NK-92 (cell line): ENCODE measurements around the gene USF2.

ENCODE experiments used
- DNase-seq: peaks from one replicate; lab custom pipeline; 2025; ENCODE audit not compliant: unreplicated experiment; lab: John Stamatoyannopoulos, UW

Gene USF2

DNA sequence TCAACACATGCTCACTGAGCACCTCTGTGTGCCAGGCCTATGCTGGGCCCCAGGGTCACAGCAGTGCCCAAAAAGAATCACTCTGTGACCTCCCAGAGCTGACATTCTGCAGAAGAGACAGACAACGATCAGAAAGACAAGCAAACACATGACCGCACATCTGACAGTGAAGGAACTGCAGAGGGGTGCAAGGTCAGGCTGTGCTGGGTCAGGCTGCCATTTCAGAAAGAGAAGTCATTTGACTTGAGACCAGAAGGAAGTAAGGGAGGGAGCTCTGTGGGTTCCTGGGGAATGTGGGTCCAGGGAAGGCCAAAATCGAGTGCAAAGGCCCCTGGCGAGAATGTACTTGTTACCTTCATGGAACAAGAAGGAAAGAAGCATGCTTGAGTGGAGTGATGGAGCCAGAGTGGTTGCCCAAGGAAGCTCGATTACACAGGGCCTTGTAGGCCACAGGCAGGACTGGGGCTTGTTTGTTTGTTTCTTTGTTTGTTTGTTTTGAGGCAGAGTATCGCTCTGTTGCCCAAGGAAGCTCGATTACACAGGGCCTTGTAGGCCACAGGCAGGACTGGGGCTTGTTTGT is 48.8 kb downstream of the USF2 start:
- no peak for DNase-seq

GRCh38 chr19:35318679-35319448 is 50.1 kb downstream of the USF2 start:
- DNase-seq, result no peak

DNA sequence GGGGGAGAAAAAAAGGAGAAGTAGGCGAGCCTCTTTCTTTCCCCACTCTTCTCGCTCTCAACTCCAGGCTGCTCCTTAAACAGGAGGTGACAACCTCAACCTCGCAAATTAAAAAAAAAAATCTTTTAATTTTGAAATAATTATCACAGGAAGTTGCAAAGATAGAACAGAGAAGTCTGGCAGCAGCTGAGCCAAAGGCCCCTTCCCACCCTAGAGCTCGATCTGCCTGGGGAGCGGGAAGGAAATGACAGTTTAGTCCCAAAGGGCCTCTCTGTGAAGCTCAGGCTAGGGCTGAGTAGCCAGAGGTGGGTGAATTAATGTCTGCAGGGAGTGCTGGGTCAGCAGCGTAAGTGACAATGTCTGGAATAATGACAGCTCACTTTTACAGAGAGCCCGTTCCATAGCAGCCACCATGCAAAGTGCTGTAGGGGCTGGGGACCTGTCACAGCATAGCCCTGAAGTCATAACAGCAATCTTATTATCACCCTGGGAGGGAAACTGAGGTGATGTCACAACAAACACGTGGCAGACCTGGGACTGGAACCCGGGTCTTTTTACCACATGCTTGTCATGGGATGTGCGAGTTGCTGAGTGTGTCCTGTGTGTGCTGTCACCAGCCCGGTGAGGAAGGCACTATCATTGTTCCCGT is 51.4 kb downstream of the USF2 start:
- DNase-seq, result no peak

- no peak for DNase-seq
Measured at GRCh38 chr19:35321291-35321690, 52.5 kb downstream of the USF2 start.

DNA sequence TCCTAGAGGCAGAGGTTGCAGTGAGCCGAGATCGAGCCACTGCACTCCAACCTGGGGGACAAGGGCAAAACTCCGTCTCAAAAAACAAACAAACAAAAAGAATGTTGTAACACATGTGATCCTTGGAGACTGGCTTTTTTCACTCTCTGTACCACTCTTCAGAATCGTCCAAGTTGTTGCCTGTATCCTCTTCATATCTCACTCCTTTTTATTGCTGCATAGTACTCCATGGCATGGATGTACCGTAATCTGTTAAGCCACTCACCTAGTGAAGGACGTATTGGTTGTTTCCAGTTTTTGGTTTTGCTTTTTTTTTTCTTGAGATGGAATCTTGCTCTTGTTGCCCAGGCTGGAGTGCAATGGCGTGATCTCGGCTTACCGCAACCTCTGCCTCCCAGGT is 53.3 kb downstream of the USF2 start:
- no peak for DNase-seq

GRCh38 chr19:35327642-35328041 is 58.9 kb downstream of the USF2 start:
- no peak for DNase-seq

- DNase-seq, result no peak
Measured at GRCh38 chr19:35328851-35329285, 60.1 kb downstream of the USF2 start, which contains the start of gene CD22. Gene CD22 (plus strand): TSS chr19:35329187. CDS start chr19:35332041, 2,854 bp downstream.

DNA sequence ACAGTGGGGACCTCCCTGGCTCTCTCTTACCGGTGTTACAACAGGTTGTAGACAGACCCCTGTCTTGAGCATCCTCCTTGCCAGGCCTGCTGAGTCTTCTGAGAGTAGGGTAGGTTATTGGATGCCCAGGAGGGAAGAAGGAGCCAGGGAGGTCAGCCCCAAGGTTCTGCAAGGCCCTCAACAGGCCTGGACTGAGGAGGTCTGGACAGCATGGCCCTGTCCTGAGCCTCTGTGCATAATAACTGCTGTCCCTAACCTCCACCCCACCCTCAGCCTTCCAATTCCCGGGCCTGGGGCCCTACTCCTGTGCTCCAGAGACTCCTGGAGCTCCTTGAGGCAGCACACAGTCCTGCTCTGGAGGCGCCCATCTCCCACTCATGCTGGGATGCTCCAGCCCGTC is 60.6 kb downstream of the USF2 start:
- no peak for DNase-seq
